Measurements from ENCODE around the gene OR10K2. TPM values are rescaled to one million over a fixed set of nuclear protein-coding genes. Genes with fewer than 3 reads are reported as not detected.

Gene OR10K2
- total RNA-seq, 4 donors from 2014 or later: not detected

- no peak for TF ChIP-seq CTCF (IDR thresholded peaks at IDR 0.05; ENCODE audit: low read depth)
Observed at GRCh38 chr1:158434741-158435140, 8.7 kb upstream of the OR10K2 start.

GRCh38 chr1:158425027-158425426 lies 1.0 kb downstream of the OR10K2 start:
- no peak for TF ChIP-seq CTCF (IDR thresholded peaks at IDR 0.05; ENCODE audit: low read depth)

GRCh38 chr1:158422212-158422611 lies 3.8 kb downstream of the OR10K2 start:
- no peak for TF ChIP-seq CTCF (IDR thresholded peaks at IDR 0.05; ENCODE audit: low read depth)

GRCh38 chr1:158417586-158417985 lies 8.5 kb downstream of the OR10K2 start:
- TF ChIP-seq CTCF (IDR thresholded peaks at IDR 0.05; ENCODE audit: low read depth): no peak

GRCh38 chr1:158414651-158415345 lies 11.2 kb downstream of the OR10K2 start:
- no peak for TF ChIP-seq CTCF (IDR thresholded peaks at IDR 0.05; ENCODE audit: low read depth)

GRCh38 chr1:158407092-158407491 lies 18.9 kb downstream of the OR10K2 start:
- no peak for TF ChIP-seq CTCF (IDR thresholded peaks at IDR 0.05; ENCODE audit: low read depth)

GRCh38 chr1:158400871-158401270 lies 25.2 kb downstream of the OR10K2 start:
- no peak for TF ChIP-seq CTCF (IDR thresholded peaks at IDR 0.05; ENCODE audit: low read depth)
